Epithelial cell of prostate (primary cell): Measurements from ENCODE around the gene GRPEL1.

Experiments used
- DNase-seq: peaks from one replicate; pipeline ENCODE4 v3.0.0-alpha.2; 2011; ENCODE audit warnings: low read depth, low spot score
- H3K27ac ChIP-seq: fragments of 450-650 bp; 2 replicates; pipeline ENCODE4 v1.5.1; 2017; ENCODE audit warnings: mild to moderate bottlenecking

The GRPEL1 gene

GRCh38 chr4:7068279-7068842 is 497 bp upstream of the GRPEL1 start:
- no peak for DNase-seq
- H3K27ac ChIP-seq, result peak overlapping the region; percentile 72

DNA sequence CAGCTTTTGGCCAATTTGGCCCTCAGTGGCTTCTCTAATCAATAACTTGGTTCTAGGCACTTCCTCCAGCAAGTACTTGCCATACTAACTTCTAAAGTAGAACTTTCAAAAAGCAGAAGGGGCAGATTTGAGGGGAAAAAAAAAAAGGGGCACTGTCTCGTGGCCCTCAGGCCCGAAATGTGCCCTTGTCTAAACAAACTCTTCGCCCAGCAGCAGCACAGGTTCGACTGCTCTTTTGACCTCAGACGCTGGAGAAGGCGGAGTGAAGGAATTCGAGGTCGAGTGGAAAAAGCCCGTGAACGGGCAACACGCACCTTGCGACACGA is 775 bp downstream of the GRPEL1 start:
- peak overlapping the region; percentile 72 for H3K27ac ChIP-seq

GRCh38 chr4:7066493-7066892 is 1.4 kb downstream of the GRPEL1 start:
- no peak for DNase-seq
- H3K27ac ChIP-seq, result no peak overlapping the region

More for the DNA sequence above, 775 bp downstream of the GRPEL1 start:
- DNase-seq, result no peak

GRCh38 chr4:7066006-7066405 is 1.9 kb downstream of the GRPEL1 start:
- no peak for DNase-seq
- no peak overlapping the region for H3K27ac ChIP-seq

DNA sequence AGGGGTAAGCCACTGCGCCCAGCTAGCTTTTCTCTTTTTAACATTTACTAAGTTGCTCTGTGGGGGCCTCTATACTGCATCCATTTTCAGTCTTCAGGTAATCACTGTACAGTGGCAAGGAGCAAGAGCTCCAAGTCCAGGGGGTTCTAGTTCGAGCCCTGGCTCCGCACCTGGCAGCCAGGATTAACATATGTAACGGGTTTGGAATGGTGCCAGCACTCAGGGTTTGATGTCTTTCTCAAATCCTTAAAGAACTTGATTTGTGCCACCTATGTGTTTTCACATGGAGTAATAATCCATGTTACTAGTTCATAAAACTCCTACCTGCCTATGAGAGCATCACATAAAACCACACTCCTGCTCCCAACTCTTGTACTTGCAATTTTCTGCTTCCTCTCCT is 4.5 kb downstream of the GRPEL1 start:
- DNase-seq, result no peak
- no peak overlapping the region for H3K27ac ChIP-seq

DNA sequence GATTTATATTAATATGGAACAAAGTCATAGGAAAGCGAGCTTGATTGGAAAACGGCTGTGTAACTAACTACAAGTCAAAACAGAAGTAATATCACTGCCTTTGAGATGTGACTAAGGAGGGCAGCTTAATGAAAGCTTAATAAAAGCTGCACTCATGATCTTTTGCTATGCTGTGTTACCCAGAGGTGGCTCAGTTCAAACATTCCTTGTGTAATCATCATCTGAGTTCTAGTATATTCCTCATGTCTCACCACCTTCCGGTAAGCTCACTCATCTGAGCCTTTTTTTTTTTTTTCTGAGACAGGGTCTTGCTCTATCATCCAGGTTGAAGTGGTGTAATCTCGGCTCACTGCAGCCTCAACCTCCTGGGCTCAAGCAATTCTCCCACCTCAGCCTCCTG is 5.0 kb downstream of the GRPEL1 start:
- no peak overlapping the region for H3K27ac ChIP-seq
- no peak for DNase-seq

DNA sequence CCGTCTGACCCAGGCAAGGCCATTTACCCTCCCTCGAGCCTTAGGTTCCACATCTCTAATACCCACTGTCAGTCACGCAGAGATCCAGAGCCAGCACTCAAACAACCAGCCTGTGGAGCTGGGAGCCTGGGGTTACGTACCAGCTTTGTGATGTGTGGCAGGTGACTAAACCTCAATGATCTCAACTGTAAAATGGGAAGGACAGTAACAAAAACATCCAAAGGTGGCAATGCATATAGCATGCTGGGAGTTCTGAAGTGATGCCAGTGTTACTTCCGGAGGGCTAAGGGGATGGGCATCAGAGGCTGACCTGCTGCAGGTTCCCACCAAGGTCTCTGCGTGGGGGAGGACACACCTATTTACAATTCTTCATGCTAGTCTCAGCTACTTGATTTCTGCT is 6.0 kb downstream of the GRPEL1 start:
- DNase-seq, result no peak
- no peak overlapping the region for H3K27ac ChIP-seq

DNA sequence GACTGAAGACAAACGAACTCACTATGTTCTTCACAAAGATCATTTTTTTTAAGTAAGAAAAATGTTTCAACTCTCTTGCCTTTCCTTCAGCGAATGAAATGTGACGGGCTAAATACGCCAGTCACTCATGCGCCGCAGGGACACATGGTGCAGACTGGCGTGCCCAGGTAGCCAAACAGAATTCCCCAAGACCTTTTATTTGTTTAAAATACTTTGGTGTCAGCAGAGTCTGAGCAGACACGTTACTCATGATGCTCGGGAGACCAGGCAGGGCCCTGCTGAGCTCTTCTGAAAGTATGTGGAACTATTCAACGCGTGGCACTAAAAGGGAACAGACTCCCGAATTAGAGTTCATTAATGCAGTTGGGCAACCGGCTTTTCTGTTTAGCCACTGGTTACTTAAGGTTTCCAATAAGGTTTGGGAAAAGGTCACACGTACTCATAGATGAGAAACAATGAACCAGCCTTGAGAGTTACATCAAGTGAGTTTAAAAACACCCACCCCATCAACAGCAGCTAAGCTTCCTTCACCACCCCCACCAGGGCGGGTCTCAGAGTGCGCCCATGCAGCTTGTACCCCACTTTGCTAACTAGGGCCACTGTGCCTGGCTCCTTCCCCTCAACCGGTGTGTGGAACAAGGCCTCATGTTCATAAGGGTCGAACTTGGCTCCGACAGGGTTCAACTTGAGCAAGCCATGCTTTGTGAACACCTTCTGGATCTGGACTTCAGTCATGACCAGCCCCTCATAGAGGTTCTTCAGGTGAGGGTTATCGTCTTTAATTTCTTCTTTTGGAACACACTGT is 7.3 kb downstream of the GRPEL1 start:
- DNase-seq, result no peak
- no peak overlapping the region for H3K27ac ChIP-seq

DNA sequence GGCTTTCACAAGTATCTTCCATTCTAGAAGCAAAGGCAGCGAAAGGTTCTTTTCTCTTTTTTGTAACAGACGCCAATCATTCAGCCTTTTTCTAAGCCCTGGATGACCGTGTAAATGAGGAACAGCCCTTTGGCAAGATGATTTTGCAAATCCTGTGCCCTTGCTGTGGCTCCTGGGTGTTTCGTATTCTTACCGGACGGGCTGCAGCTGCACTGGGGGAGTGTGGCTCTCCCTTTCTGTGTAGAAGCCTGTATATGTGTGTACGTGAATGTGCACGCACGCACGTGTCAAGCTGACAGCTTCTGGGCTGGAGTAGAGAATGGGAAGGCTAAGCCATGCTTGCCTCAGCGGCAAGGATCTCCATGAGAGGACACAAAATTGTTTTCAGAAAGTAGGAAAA is 8.2 kb downstream of the GRPEL1 start:
- DNase-seq, result no peak
- H3K27ac ChIP-seq, result no peak overlapping the region

GRCh38 chr4:7058792-7059191 is 9.1 kb downstream of the GRPEL1 start:
- DNase-seq, result no peak
- H3K27ac ChIP-seq, result no peak overlapping the region

GRCh38 chr4:7055990-7056325 is 11.9 kb downstream of the GRPEL1 start:
- no peak overlapping the region for H3K27ac ChIP-seq
- DNase-seq, result no peak

GRCh38 chr4:7055111-7055989 is 12.5 kb downstream of the GRPEL1 start:
- no peak for DNase-seq
- H3K27ac ChIP-seq, result peak overlapping the region; percentile 39

GRCh38 chr4:7054106-7054880 is 13.6 kb downstream of the GRPEL1 start:
- DNase-seq, result no peak
- peak overlapping the region; percentile 39 for H3K27ac ChIP-seq

GRCh38 chr4:7052923-7053715 is 14.7 kb downstream of the GRPEL1 start:
- H3K27ac ChIP-seq, result no peak overlapping the region
- DNase-seq, result no peak

- no peak for DNase-seq
- no peak overlapping the region for H3K27ac ChIP-seq
Measured at GRCh38 chr4:7052313-7052712, 15.6 kb downstream of the GRPEL1 start.

GRCh38 chr4:7051905-7052304 is 16.0 kb downstream of the GRPEL1 start:
- no peak for DNase-seq
- no peak overlapping the region for H3K27ac ChIP-seq

DNA sequence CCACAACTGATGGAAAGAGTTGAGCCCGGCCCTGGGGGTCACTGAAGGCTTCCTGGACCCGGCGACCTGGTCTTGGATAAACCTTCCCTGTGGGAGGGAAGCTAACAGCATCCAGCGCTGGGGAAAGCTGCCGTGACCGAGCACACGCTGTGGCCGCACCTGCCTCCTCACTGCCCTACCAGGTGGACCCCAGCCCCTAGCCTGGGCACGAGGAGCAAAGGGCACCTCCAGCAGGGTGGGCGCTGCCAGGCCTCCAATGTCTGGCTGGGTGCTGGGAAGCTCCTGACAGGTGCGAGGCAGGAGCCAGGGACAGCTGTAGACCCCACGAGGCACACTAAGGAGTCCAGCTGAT is 16.7 kb downstream of the GRPEL1 start:
- no peak for DNase-seq
- H3K27ac ChIP-seq, result no peak overlapping the region

GRCh38 chr4:7050481-7051143 is 17.3 kb downstream of the GRPEL1 start:
- H3K27ac ChIP-seq, result no peak overlapping the region
- DNase-seq, result no peak

GRCh38 chr4:7049739-7050138 is 18.1 kb downstream of the GRPEL1 start:
- H3K27ac ChIP-seq, result no peak overlapping the region
- no peak for DNase-seq
